Mesenchymal stem cell (in vitro differentiated cells and primary cell): ENCODE measurements around the gene SULF2.

Experiments used
- DNase-seq: peaks from one replicate; pipeline ENCODE4 v3.0.0-alpha.2; 2013
- H2AFZ ChIP-seq: one replicate; pipeline ENCODE4 v1.6.1; 2013; ENCODE audit warnings: low read depth, mild to moderate bottlenecking, control low read depth, inconsistent platforms, low read length, moderate library complexity
- H2AK5ac ChIP-seq: 2 replicates; pipeline ENCODE4 v1.6.1; 2013; ENCODE audit warnings: low read length, moderate library complexity, mild to moderate bottlenecking, inconsistent platforms; ENCODE audit not compliant: severe bottlenecking
- H2BK120ac ChIP-seq: one replicate; pipeline ENCODE4 v1.6.1; 2013; ENCODE audit warnings: low read depth, mild to moderate bottlenecking, inconsistent platforms, low read length, moderate library complexity
- H2BK12ac ChIP-seq, 2 experiments: one replicate each; pipeline ENCODE4 v1.6.1; 2013; ENCODE audit warnings: inconsistent platforms in 2 of 2, low read length in 2 of 2, mild to moderate bottlenecking in 2 of 2, moderate library complexity in 2 of 2, control low read depth in 1 of 2
- H2BK15ac ChIP-seq: one replicate; pipeline ENCODE4 v1.6.1; 2013; ENCODE audit warnings: mild to moderate bottlenecking, low read depth, inconsistent platforms; ENCODE audit not compliant: poor library complexity, severe bottlenecking
- H2BK5ac ChIP-seq: 2 replicates; pipeline ENCODE4 v1.6.1; 2013; ENCODE audit warnings: low read depth, mild to moderate bottlenecking, low read length, control low read depth, inconsistent platforms; ENCODE audit not compliant: poor library complexity, severe bottlenecking
- H3K14ac ChIP-seq, 2 experiments: one replicate each; pipeline ENCODE4 v1.6.1; 2013; ENCODE audit warnings: inconsistent platforms in 2 of 2, low read length in 2 of 2, control low read depth in 1 of 2, mild to moderate bottlenecking in 1 of 2, moderate library complexity in 1 of 2
- H3K18ac ChIP-seq, 2 experiments: one replicate each; pipeline ENCODE4 v1.6.1; 2013; ENCODE audit warnings: inconsistent platforms in 2 of 2, low read length in 2 of 2, control low read depth in 1 of 2, low read depth in 1 of 2, mild to moderate bottlenecking in 1 of 2
- H3K23ac ChIP-seq, 2 experiments: one replicate each; pipeline ENCODE4 v1.6.1; 2013; ENCODE audit warnings: inconsistent platforms in 2 of 2, low read length in 2 of 2, mild to moderate bottlenecking in 2 of 2, moderate library complexity in 2 of 2, control low read depth in 1 of 2
- H3K27ac ChIP-seq: 2 replicates; pipeline ENCODE4 v1.5.1; 2013; ENCODE audit warnings: mild to moderate bottlenecking, moderate library complexity, low read length, control low read depth, inconsistent platforms; ENCODE audit not compliant: poor library complexity, severe bottlenecking
- H3K27me3 ChIP-seq, 2 experiments: 2 replicates each; pipeline versions ENCODE4 v1.6.1 to v1.7.0; 2013; ENCODE audit warnings: low read length in 2 of 2, mild to moderate bottlenecking in 2 of 2, moderate library complexity in 2 of 2, control low read depth in 1 of 2, inconsistent platforms in 1 of 2; ENCODE audit not compliant: control insufficient read depth in 1 of 2, insufficient read depth in 1 of 2
- H3K36me3 ChIP-seq, 2 experiments: 2 replicates each; pipeline versions ENCODE4 v1.6.1 to v1.7.0; 2013; ENCODE audit warnings: low read length in 2 of 2, control low read depth in 1 of 2, inconsistent platforms in 1 of 2, low read depth in 1 of 2, mild to moderate bottlenecking in 1 of 2; ENCODE audit not compliant: insufficient read depth in 2 of 2, control insufficient read depth in 1 of 2
- H3K4ac ChIP-seq, 2 experiments: one replicate each; pipeline ENCODE4 v1.6.1; 2013; ENCODE audit warnings: inconsistent platforms in 2 of 2, low read length in 2 of 2, mild to moderate bottlenecking in 2 of 2, moderate library complexity in 2 of 2, control low read depth in 1 of 2, low read depth in 1 of 2
- H3K4me1 ChIP-seq: 2 replicates; pipeline ENCODE4 v1.6.1; 2013; ENCODE audit warnings: low read depth, low read length, control low read depth; ENCODE audit not compliant: control insufficient read depth, insufficient read depth
- H3K4me2 ChIP-seq: 2 replicates; pipeline ENCODE4 v1.6.1; 2013; ENCODE audit warnings: low read length, mild to moderate bottlenecking, inconsistent platforms; ENCODE audit not compliant: poor library complexity, severe bottlenecking
- H3K4me3 ChIP-seq, 2 experiments: 2 replicates each; pipeline versions ENCODE4 v1.5.1 to v1.7.0; 2013; ENCODE audit warnings: low read length in 2 of 2, mild to moderate bottlenecking in 2 of 2, control low read depth in 1 of 2, low read depth in 1 of 2; ENCODE audit not compliant: insufficient read depth in 1 of 2
- H3K79me1 ChIP-seq: replicated peaks from 2 replicates; pipeline ENCODE4 v1.6.1; 2013; ENCODE audit warnings: mild to moderate bottlenecking, control low read depth, low read length, inconsistent platforms; ENCODE audit not compliant: poor library complexity, severe bottlenecking
- H3K9ac ChIP-seq: 2 replicates; pipeline ENCODE4 v1.7.0; 2013; ENCODE audit warnings: mild to moderate bottlenecking, low read length, moderate library complexity
- H3K9me3 ChIP-seq: 2 replicates; pipeline ENCODE4 v1.7.0; 2013; ENCODE audit warnings: mild to moderate bottlenecking, low read length; ENCODE audit not compliant: control insufficient read depth
- H4K8ac ChIP-seq: one replicate; pipeline ENCODE4 v1.6.1; 2013; ENCODE audit warnings: inconsistent platforms, mild to moderate bottlenecking, low read length, moderate library complexity
- H4K91ac ChIP-seq: one replicate; pipeline ENCODE4 v1.6.1; 2013; ENCODE audit warnings: mild to moderate bottlenecking, low read length, inconsistent platforms
- WGBS: methylation state at CpG from one replicate; pipeline ENCODE4 v1.1.7; 2013; ENCODE audit warnings: mixed read lengths; 5-methylcytosine and 5-hydroxymethylcytosine counted together

SULF2 gene

DNA sequence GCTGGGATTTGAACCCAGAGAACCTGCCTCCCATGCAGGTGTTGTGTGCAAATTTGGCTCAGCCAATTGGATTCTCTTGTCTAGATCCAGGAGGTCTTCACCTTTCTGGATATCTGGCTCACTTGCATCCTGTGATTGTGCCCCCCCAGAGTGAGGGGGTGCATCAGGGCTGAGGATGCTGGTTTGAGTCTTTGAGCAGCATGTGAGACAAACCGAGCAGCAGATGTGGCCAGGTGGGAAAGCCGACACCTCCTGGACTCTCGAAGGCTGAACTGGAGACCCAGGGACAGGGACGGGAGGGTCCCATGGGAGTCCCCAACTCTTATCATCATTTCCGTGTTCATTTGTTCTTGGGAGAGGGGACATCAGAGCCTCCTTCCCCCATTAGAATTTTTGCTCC is 30.6 kb upstream of the SULF2 start:
- Histone ChIP-seq H2BK120ac (no peak overlapping the region), H3K23ac (no peak overlapping the region), H3K27me3 (peaks cover 46 to 95% of the 10 kb centered on the region in 2 experiments), H3K4me1 (no peaks in the 10 kb centered on the region), H3K79me1 (no peaks in the 10 kb centered on the region), H2BK15ac (no peak overlapping the region), H3K4me3 (no peak overlapping the region), H2BK12ac (no peak overlapping the region), H4K8ac (no peak overlapping the region), H3K9ac (no peak overlapping the region), H3K4me2 (no peak overlapping the region), H3K18ac (no peak overlapping the region), H2BK5ac (no peak overlapping the region), H2AFZ (no peak overlapping the region), H4K91ac (no peak overlapping the region), H2AK5ac (no peak overlapping the region), H3K36me3 (no peaks in the 10 kb centered on the region), H3K27ac (no peak overlapping the region), H3K14ac (no peak overlapping the region), H3K4ac (no peak overlapping the region), H3K9me3 (peaks cover 9% of the 10 kb centered on the region)
- 89% methylated on average over 5 of the region's 5 CpGs for WGBS
- DNase-seq, result no peak

DNA sequence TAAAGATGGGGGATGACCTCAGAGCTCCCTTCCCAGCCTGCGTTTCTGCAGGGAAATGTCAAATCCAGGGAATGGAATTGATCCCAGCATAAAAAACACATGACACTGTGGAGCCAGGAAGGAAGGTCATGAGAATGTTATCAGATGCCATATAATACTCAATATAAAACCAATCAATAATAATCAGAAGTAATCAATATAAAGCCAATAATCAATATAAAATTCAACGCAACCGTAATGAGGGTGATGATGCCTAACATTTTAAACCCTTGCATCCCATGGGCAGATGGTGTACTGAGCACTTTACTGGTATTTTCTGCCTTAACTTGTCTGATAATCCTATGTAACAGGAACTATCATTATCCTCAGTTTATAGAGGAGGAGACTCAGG is 30.1 kb upstream of the SULF2 start:
- Histone ChIP-seq H2AFZ (no peak overlapping the region), H3K36me3 (no peaks in the 10 kb centered on the region), H3K18ac (no peak overlapping the region), H3K4ac (no peak overlapping the region), H3K4me1 (no peaks in the 10 kb centered on the region), H3K27ac (no peak overlapping the region), H2BK15ac (no peak overlapping the region), H2BK12ac (no peak overlapping the region), H2BK5ac (no peak overlapping the region), H3K23ac (no peak overlapping the region), H3K9me3 (peaks cover 9% of the 10 kb centered on the region), H3K4me2 (no peak overlapping the region), H4K91ac (no peak overlapping the region), H3K27me3 (peaks cover 50 to 95% of the 10 kb centered on the region in 2 experiments), H3K9ac (no peak overlapping the region), H3K79me1 (no peaks in the 10 kb centered on the region), H3K4me3 (no peak overlapping the region), H4K8ac (no peak overlapping the region), H2AK5ac (no peak overlapping the region), H3K14ac (no peak overlapping the region), H2BK120ac (no peak overlapping the region)
- DNase-seq, result no peak
- 90% methylated on average over 2 of the region's 3 CpGs for WGBS

DNA sequence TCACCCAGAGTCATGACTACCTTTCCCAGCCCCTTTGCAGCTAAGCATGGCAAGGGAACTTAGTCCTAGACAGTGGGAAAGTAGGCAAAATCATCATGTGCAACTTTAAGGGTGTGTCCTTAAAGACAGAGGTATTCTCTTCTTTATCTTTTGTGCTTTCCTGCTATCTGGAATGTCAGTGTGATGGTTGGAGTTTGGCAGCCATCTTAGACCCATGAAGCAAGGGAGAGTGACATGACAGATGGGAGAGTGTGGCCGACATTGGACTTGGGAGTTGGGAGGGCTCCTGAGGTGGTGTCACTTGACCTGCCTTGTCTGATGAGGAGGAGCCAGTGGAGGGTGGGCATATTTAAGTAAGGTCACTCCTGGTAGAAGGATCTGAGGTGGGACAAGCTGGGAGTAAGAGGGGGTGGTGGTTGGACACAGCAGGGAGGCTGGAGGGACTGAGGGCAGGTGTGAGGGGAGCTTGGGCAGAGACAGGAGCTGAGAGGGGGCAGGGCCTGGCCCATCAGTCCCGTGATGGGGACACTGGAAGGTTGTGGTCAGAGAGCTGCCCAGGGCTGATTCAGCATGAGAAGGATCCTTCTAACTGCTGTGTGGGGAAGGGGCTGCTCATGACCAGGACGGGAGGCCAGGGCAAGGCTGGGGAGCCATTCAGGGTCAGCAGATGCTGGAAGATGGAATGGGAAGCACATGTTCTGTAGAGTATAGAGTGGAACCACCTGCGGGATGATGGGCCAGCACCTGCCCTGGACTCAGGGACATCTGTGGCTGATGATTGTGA is 29.5 kb upstream of the SULF2 start:
- Histone ChIP-seq H2BK12ac (no peak overlapping the region), H2BK15ac (no peak overlapping the region), H3K18ac (no peak overlapping the region)

DNA sequence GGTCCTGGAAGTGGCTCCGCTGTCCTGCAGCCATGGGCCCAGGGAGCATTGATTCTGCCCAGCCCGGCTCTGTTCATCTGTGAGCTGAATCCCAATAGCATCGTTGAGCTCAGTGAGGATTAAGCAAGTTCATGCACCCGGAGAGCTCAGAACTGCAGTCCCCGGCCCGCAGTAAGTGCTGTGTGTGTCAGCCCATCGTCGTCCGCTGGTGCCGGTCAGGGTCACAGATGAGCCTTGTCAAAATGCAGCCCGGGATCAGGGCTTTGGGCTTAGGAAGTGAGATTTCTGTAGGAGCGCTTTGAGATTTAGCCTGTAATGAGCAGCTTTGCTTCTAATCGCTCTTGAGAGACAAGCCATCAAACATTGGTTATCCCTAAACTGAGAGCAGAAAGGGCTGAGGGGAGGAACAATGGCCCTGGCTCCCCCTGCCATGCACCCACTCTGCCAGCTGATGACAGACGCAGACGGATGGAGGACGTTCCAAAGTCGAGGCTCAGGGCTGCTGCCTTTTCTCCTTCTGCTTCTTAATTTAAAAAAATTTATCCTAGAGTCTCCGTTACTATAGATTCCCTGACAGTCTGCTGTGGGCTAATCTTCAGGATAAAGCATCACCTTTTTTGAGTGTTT is 25.6 kb upstream of the SULF2 start:
- Histone ChIP-seq H3K9ac (no peak overlapping the region), H4K91ac (no peak overlapping the region), H3K79me1 (no peaks in the 10 kb centered on the region), H2BK15ac (no peak overlapping the region), H2BK5ac (no peak overlapping the region), H3K9me3 (peaks cover 9% of the 10 kb centered on the region), H3K18ac (no peak overlapping the region), H3K27me3 (peaks cover 41 to 89% of the 10 kb centered on the region in 2 experiments), H2BK12ac (no peak overlapping the region), H3K14ac (no peak overlapping the region), H3K4me2 (no peak overlapping the region), H2AK5ac (no peak overlapping the region), H3K27ac (no peak overlapping the region), H3K4me1 (peaks cover 3% of the 10 kb centered on the region), H4K8ac (no peak overlapping the region), H3K4ac (no peak overlapping the region), H2BK120ac (no peak overlapping the region), H3K36me3 (no peaks in the 10 kb centered on the region), H2AFZ (no peak overlapping the region), H3K23ac (peak overlapping the region in 1 of 2 experiments; percentile 30), H3K4me3 (no peak overlapping the region)
- 80% methylated on average over 18 of the region's 18 CpGs for WGBS
- no peak for DNase-seq

More for the DNA sequence above, 29.5 kb upstream of the SULF2 start:
- Histone ChIP-seq H3K23ac (no peak overlapping the region), H3K27me3 (peaks cover 56 to 97% of the 10 kb centered on the region in 2 experiments), H2BK5ac (no peak overlapping the region), H2AK5ac (no peak overlapping the region), H3K36me3 (no peaks in the 10 kb centered on the region), H2BK120ac (no peak overlapping the region), H3K9ac (no peak overlapping the region), H3K14ac (no peak overlapping the region), H3K4ac (no peak overlapping the region), H3K27ac (no peak overlapping the region), H3K4me1 (no peaks in the 10 kb centered on the region), H3K79me1 (no peaks in the 10 kb centered on the region), H2AFZ (no peak overlapping the region), H3K4me3 (no peak overlapping the region), H3K9me3 (peaks cover 9% of the 10 kb centered on the region), H3K4me2 (no peak overlapping the region), H4K8ac (no peak overlapping the region), H4K91ac (no peak overlapping the region)
- 74% methylated on average over 4 of the region's 4 CpGs for WGBS
- DNase-seq, result no peak
